Upper lobe of left lung (tissue), 4 donors: ENCODE measurements around the gene PTPRN2.

ENCODE experiments used
- EP300 ChIP-seq, 4 donors: sonication (generic); formaldehyde crosslinking; IDR thresholded peaks; one replicate each; pipeline ENCODE4 v1.5.1; 2017; ENCODE audit warnings: antibody characterized with exemption in 4 of 4, control low read depth in 2 of 4
- POLR2A ChIP-seq, 4 donors: fragments of 450-650 bp; IDR thresholded peaks; one replicate each; pipeline ENCODE4 v1.5.1; 2016 to 2017; ENCODE audit warnings: antibody characterized with exemption in 4 of 4, mild to moderate bottlenecking in 2 of 4
- POLR2AphosphoS5 ChIP-seq, 2 donors: sonication (generic); formaldehyde crosslinking; IDR thresholded peaks; one replicate each; pipeline ENCODE4 v1.5.1; 2017; ENCODE audit warnings: antibody characterized with exemption in 2 of 2
- TF ChIP-seq, protein P1 (sequence below), 6 experiments: fragments of 450-650 bp in 4 of 6; fragments of 200-600 bp in 2 of 6; sonication (generic) in 2 of 6; IDR thresholded peaks; one replicate each; pipeline ENCODE4 v1.5.1; 2016 to 2019; ENCODE audit warnings: antibody characterized with exemption in 6 of 6

DNA sequence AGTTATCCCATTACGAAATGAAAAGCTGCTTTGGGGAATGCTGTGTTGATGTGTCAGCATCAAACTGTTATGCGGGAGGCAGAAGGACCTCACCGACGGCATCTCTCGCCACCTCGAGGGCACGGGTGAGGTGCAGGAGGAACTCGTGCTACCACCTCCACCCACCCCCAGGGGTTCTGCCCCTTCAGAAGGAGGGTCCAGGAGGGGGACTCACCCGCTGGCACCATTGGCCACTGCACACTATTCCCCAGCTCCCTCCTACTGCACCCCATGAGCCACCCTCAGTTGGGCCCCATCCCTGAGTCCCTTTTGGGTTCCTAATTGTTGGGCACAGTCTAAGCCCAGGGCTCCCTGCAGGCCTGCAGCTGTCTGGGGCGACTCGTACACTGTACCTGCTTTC is 236.6 kb downstream of the PTPRN2 start:
- TF ChIP-seq, protein P1, sequence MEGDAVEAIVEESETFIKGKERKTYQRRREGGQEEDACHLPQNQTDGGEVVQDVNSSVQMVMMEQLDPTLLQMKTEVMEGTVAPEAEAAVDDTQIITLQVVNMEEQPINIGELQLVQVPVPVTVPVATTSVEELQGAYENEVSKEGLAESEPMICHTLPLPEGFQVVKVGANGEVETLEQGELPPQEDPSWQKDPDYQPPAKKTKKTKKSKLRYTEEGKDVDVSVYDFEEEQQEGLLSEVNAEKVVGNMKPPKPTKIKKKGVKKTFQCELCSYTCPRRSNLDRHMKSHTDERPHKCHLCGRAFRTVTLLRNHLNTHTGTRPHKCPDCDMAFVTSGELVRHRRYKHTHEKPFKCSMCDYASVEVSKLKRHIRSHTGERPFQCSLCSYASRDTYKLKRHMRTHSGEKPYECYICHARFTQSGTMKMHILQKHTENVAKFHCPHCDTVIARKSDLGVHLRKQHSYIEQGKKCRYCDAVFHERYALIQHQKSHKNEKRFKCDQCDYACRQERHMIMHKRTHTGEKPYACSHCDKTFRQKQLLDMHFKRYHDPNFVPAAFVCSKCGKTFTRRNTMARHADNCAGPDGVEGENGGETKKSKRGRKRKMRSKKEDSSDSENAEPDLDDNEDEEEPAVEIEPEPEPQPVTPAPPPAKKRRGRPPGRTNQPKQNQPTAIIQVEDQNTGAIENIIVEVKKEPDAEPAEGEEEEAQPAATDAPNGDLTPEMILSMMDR (IDR thresholded peaks at IDR 0.05) = no peak
- TF ChIP-seq POLR2A (IDR thresholded peaks at IDR 0.05) (no peak), EP300 (IDR thresholded peaks at IDR 0.05) (no peak), POLR2AphosphoS5 (IDR thresholded peaks at IDR 0.05) (no peak)
